NCI-H1417 treated with DMSO at 0.1 percent for 48 hours (cell line): Measurements from ENCODE around the gene KDR.

Experiments
- DNase-seq: peaks from one replicate; lab custom pipeline; 2025; lab: John Stamatoyannopoulos, UW

KDR gene

DNA sequence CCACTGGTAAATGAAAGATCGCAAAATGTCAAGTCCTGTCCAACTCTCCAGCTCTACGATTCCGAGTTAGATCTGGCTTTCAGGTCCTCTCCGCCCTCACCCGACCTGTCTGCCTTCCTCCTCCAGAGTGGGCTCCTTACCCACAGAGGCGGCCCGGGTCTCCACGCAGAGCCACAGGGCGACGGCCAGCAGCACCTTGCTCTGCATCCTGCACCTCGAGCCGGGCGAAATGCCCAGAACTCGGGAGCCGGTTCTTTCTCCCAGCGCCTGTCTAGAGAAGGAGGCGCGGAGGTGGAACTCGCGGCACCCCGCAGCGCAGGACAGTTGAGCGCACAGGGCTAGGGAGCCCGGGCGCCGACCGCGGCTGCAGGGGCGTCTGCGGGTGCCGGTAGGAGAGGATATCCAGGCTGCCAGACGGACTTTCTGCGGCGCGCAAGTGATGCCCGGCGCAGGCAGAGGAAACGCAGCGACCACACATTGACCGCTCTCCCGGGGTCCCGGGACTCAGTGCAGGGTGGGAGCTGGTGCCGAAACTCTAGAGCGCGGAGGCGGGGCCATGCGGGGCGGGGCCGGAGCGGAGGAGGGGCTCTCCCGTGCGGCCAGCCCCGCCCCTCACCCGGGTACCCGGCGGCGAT lies at the start of gene KDR:
KDR (minus strand) TSS at position 509 of the 635 bp plus-strand sequence; CDS start at position 207, 302 bp downstream.
- no peak for DNase-seq

DNA sequence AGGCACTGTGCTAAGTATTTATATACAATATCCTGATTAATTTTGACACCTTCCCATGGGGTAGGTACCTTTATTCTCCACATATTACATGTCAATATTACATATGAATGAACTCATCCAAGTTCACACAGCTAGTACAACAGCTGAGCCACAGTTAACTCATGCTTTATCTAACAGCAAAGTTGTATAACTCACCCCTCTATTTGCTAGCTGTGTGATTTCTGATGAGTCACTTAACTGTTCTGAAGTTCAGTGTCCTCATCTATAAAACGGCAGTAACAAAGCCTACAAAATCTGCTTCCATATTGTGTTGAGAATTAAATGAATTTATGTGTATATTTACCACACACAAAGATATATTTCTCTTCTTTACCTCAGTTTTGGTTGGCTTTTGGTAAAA lies 48.2 kb upstream of the KDR start:
- no peak for DNase-seq

DNA sequence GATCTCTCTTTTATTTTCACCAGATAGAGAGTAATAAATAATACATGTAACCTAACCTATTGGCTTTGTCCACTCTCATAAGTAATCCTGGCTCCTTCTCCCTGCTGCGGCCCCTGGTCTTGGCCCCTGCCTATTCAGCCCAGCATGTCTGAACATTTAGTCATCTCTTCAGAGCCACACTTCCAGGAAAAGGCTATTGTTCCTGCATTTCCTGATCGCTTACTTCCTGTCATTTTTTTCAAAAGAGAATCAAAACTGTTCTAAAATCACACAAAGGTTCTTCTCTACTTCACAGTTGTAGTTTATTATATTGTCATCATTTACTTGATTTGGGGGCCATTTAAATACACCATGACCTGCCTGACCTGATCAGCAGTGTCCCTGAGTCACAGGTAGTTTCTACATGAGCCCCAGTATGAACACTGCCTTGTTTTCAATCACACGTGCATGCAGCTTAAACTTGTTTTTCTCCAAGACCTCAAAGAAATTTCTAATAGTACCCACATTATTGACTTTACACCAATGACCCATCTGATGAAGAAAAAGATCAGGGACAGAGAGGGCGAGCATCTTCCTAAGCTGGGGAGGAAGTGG lies 47.4 kb upstream of the KDR start:
- no peak for DNase-seq

DNA sequence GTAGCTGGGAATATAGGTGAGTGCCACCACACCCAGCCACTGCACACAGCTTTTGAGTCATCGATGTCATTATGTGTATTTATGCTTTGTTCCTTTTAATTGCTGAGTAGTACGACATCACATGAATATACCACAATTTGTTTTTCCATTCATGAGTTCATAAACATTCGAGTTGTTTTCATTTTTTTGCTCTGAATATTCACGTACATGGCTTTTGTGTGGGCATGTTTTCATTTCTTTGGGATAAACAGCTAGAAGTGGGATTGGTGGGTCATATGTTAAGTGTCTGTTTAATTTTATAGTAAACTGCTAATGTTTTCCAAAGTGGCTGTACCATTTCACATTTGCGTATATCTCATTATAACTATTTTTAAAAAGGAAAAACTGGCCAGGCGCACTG lies 45.1 kb upstream of the KDR start:
- no peak for DNase-seq

DNA sequence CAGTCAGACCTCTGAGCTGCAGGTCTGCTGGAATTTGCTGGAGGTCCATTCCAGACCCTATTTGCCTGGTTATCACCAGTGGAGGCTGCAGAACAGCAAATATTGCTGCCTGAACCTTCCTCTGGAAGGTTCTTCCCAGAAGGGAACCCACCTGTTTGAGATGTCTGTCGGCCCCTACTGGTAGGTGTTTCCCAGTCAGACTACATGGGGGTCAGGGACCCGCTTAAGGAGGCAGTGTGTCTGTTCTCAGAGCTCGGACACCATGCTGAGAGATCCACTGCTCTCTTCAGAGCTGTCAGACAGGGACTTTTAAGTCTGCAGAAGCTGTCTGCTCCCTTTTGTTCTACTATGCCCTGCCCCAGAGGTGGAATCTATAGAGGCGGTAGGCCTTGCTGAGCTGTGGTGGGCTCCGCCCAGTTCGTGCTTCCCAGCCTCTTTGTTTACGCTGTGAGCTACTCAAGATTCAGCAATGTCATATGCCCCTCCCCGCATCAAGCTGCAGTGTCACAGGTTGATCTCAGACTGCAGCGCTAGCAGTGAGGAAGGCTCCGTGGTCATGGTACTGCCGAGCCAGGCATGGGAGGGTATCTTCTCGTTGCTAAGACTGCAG lies 44.1 kb upstream of the KDR start:
- no peak for DNase-seq

DNA sequence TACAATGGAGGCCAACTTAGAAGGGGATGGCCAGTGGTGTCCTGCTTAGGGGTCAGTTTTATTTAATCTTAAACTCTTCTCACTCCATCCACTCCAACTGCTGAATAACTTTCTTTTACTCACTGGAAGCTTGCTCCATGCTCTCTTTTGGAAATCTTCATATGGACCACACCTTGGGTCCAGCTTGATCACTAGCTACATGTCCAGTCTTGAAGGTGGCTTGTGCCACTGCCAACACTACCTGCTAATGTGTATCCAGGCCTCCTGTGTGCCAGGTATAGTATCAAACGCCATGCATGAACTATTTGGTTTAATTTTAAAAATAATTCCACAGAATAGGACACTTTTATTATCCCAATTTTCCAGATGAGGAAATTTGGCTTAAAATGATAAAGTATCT lies 37.0 kb upstream of the KDR start:
- no peak for DNase-seq

DNA sequence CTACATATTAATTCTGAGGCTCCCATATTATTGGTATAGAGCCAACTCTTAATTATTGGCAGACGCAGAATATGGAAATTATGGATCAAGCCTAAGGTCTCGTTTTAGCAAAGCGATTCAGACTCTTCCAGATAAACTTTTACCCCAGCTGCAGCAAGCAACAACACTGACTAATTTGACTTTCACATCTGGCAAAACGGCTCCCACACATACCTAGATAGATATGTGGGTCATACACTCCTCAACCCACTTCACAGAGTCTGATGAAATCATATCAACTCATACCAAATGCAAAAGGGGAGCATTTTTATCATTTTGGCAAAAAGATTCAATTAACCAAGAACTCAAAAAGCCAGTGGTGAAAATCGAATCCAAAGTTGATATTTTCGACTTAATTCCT lies 36.3 kb upstream of the KDR start:
- DNase-seq: no peak

DNA sequence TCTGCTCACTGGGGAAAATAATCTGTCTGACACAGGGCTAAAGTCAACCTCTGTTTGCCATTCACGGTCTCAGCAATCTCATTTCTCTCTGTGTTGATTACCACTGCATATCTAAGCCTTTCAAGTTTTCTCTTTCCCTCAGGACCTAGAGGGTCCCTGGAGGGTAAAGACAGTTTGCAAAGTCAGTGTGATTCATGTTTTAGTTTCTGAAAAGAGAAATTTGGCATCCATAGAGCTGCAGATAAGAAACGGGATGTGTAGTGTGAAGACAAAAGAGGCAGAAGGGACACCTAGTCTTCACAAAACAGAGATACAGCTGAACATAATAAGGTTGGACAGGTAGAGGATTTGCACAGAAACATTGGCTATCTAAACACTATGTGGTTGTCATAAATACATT lies 34.5 kb upstream of the KDR start:
- no peak for DNase-seq

DNA sequence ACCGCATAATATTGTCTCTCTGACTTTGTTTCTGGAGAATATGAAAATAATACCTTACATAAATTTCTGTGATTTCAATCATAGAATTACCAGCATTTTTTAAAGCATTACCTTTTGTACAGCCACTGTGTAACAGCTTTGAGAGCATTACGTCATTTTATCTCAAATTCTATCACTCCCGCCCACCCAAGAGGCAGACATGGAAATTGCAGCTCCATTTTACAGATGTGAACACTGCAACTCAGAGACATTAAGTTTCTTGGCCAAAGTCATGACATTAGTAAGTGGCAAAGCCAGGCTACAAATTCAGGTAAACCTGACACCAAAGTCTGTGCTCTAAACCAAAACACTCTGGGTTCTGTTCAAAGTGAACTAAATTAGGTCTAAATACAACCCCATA lies 33.6 kb upstream of the KDR start:
- DNase-seq: no peak

DNA sequence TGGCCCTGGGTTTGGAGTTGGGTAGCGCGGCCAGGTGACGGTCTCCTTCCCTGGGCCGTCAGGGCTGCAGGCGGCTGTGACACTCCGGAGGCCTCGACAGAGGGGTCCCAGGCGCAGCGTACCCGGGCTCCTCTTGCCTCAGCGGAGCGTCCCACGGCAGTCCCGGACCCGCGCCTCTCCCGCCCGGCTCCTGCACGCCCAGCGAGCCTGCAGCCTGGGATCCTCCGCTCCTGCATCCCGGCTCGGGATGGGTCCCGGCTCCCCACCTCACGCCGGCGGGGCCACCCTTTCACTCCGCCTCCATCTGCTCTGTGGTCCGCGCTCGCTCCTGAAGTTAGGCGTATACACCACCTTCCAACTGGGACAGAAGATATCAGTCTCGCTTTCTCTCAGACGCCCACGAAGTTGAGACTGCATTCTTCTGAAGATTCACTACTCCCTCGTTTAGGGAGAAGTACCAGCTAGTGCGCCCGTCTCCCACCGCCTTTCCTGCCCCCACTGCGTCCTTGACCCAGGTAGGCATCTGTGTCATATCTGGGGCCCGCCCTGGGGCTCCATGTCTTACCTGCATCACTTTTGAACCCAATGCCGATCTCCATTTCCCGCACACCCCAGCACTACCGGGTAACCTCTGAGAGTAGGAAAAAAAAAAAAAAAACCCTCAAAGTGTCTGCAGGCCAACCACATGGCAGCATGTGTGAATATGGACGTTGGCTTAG lies 32.3 kb upstream of the KDR start:
- no peak for DNase-seq

DNA sequence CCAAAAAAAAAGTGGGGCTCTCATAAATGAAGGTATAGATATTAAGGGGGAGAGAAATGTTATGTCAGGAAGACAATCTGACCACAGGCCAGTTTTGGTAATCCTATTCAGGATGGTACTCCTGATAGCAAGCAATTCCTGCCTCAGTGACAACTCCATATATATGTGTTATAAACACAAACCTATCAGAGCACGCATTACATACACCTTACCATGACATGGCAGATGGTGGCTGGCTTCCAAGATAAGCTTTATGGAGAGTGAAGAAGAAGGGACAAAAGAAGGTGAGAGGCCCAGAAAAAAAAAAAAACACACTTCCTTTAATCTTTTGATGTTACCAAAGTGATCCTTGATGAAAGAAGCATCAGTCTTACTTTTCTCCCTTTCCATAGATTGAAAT lies 29.5 kb upstream of the KDR start:
- DNase-seq: no peak

DNA sequence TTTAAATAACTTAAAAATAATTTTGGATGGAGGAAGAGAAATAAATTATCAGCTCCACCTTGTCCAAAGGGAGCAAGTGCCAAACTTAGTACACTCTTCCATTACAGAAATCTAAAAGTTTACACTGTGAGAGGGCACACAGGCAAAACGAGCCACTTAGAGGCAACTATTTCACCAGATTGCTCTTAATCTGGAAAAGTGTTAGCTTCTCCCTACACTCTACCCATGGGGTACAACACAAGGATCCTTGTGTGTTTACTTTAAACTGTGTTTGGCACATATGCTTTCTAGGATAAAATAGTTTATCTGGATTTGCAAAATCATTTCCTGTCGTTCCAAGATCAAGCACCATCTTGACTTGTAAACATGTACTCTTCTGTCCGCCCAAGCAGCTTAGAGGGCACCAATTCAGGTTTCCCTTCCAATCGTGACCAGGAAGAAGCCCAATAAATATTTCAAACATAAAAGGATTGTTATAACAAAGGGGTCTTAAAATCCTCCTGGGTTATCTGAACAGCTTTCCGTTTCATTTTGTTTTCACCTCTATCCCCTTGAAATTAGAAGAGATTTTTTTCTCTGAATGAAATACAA lies 29.0 kb upstream of the KDR start:
- DNase-seq: no peak

DNA sequence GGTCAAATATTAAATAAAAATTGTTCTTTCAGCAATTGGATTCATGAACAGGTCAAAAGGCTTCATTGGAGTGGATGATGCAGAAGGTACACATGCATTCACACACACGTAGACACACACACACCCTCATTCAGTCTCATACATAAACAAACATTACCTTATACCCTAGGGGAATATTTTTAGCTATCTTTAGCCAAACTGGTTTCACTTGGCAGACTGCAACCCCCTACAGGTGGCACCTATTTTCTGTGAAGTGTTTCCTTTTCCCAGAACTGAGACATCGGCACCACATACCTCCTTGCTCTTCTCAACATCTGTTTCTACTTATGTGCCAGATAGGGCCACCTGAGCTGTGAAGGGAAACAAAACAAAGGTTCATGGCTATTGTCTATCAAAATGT lies 18.5 kb upstream of the KDR start:
- no peak for DNase-seq

DNA sequence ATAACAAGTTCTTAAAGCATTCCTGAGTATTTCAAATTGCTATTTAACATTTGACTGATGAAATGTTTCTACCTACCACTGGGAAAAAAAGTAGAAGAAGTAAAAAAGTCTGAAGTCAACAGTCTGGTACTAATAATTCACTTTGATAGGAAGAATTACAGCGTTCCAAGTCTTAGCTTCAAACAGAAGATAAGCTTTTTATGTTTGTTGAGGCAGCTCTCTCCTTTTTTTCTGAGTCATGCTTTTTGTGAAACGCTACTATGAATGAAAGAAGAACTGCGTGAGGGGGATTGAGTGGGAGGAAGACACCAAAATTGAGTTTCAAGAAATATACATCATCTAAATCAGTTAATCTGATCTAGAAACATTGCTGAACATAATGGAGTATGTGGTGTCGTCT lies 13.0 kb upstream of the KDR start:
- DNase-seq: no peak

DNA sequence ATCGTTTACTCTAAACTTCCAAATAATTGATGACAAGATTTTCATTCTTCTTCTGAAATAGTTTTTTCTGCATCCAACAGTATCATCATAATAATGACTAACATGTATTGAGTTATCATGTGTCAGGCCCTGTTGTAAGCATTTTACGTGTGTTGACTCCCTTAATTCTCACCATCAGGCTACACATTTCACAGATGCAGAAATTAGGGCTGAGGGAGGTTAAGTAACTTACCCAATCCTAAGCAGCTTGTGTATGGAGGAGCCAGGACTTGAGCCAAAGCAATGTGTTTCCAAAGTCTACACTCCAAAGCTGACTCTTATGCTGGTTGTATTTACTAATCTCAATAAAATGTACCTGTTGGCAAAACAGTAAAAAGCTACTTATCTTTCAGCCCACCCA lies 11.2 kb upstream of the KDR start:
- DNase-seq: no peak

DNA sequence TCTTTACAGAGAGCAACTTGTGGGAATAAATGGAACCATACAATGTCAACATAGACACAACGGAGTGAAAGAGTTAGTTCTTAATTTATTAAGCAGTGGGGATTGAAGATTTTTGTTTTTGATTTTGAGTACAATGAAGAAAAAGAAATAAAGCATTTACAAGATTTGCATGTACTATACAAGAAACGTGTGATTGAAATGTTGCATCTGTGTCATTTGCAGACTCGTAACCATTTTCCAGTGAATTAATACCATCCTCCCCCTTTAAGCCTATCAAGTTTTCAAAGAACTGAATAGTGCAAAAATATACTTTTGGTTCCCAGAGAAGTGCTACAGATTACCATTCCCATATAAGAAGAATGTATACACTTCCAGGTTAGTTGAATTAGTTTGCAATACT lies 8.6 kb upstream of the KDR start:
- DNase-seq: no peak

DNA sequence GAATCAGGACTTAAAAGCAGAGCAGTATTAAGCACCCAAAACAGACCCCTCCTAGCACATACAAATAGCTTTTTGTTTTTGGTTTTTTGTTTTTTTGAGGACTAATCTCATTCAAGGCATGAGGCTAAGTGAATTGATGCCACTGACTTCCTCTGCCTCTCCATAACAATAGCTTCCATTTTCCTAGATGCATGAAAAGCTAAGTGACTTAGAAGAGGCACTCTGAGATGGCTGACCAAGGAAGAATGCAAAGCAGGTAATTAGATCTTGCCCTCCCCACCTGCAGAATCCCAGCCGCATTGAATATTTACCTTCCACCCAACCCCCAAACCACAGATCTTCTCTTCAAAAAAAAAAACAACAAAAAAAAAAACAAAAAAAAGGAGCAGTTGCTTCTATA lies 7.4 kb upstream of the KDR start:
- DNase-seq: no peak

DNA sequence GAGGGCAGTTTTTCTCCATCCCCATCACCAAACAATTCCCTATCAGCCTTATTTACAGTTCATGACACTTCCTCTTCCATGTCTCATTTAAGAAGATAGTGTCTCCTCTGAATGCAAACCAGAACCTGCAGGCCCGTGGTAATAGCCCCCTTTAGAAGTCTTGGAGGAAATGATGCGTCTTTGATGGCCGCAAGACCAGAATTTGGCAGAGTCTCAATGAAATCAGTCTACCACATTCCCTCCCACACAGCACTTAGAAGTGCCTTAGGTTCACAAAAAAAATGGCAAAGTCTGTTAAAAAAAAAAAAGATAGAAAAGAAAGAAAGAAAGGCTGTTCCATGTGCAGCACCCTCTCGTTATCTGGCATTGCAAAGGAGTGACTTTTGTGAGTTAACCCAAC lies 2.1 kb upstream of the KDR start:
- no peak for DNase-seq

DNA sequence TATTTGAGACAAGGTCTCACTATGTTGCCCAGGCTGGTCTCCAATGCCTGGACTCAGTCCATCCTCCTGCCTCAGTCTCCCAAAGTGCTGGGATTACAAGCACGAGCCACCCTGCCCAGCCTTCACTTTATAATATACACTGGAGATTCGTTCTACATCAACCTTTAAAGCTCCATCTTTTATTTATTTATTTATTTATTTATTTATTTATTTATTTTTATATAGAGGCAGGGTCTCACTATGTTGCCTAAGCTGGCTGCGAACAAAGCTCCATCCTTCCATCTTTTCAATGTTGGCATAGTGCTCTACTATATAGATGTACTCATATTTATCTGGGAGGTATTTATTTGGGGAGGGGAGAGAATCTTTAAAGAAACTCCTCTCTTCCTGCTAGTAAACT lies 1.7 kb upstream of the KDR start:
- DNase-seq: no peak

DNA sequence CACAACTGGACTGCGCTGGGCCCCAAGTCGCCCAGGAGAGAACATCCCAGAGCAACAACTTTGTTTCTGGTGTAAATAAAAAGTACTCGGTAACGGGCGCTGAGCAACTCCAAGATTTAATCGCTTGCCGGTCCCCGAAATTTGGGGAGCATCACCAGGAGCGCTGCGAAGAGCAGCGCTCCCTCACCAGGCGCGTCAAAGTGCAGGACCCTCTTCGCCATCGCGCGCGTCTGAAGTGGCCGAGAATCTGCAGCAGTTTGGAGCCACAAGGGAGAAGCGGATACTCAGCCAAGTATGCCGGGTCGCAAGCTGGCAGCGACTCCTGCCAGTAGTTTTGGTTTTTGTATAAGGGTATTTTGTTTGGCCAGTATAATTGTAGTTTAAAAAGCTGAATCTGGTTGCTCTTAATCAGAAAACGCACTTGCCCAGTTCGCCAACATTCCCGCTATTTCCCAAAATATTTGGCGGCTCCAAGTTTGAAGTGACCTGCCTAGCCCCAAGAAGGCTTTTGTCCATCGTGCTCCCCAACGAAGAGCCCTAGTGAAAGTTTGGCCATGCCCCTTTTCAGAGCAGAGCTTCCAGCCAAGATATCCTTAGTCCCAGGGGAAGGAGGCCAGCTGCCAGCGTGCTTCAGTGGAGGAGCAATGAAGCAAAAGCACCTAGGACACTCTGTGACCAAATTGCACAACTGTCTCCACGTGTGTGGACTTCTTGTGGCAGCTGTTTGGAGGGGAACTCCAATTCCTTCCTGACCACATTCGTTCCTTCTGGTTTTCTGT lies 557 bp upstream of the KDR start:
- no peak for DNase-seq

DNA sequence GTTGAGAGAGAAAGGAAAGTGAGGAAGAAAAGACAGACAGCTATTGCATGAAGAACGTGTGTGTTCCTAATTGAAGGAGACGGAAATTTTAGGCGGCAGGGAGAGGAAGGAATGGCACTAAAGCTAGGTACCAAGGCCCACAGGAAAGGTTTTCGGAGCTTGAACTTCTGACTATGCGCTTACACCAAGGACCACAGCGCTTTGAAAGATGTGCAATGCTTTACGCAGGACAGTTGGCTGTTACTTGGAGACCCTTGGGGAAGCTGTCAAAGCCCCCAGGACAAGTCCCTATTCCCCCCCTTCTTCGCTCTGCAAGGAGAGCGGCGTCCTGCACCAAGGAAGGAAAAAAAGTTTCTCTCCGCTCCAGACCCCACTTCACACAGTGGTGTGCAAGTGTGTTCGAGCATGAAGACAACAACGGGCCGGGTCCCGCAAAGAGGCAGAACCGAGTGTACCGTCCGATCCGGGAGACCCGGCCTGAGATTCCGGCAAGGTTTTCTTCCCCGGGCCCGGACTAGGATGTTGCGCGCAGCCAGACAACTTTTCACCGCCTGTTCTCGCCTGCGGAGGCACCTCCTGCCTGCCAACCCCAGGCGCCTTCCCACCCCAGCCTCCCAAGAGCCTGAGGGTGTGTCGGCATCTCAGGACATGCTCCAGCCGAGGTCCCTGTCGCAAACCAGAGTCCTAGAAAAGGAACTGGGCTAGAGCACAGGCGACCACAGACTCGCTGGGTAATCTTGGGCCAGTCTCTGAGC lies 896 bp downstream of the KDR start:
- DNase-seq: no peak
